CD4-positive, alpha-beta T cell (primary cell): ENCODE measurements around the gene RAI1. TPM values are rescaled to one million over a fixed set of nuclear protein-coding genes. Genes with fewer than 3 reads are reported as not detected.

Source experiments
- ATAC-seq: fragments of 200-7000 bp; cut with Tn5 transposase; one replicate; pipeline ENCODE4 v1.10.0; 2022; ENCODE audit warnings: mild to moderate bottlenecking; ENCODE audit not compliant: poor library complexity
- CTCF ChIA-PET: fragments of 350-600 bp; sonication (Branson Sonifier 250); formaldehyde crosslinking; loops from one replicate; lab custom pipeline; 2021; ENCODE audit warnings: antibody characterized with exemption, inconsistent platforms; lab: Charles Lee
- POLR2A ChIA-PET: fragments of 350-600 bp; sonication (Branson Sonifier 250); formaldehyde crosslinking; loops from one replicate; lab custom pipeline; 2021; ENCODE audit warnings: antibody characterized with exemption, inconsistent platforms; lab: Charles Lee
- DNase-seq, 14 experiments: peaks; one replicate each; pipeline ENCODE4 v3.0.0-alpha.2; 2013 to 2020; ENCODE audit warnings: mixed read lengths in 2 of 14
- H3K27ac ChIP-seq, 2 donors: one replicate each; pipeline versions ENCODE4 v1.5.1 to v1.7.0; 2013; ENCODE audit warnings: low read length in 2 of 2, low read depth in 1 of 2, mild to moderate bottlenecking in 1 of 2
- H3K27me3 ChIP-seq, 2 experiments: 1 replicate in 1 of 2; 2 replicates in 1 of 2; pipeline versions ENCODE4 v1.6.1 to v1.7.0; 2013; ENCODE audit warnings: low read length in 2 of 2, control low read depth in 1 of 2, mild to moderate bottlenecking in 1 of 2, moderate library complexity in 1 of 2; ENCODE audit not compliant: insufficient read depth in 2 of 2, control insufficient read depth in 1 of 2
- H3K36me3 ChIP-seq: one replicate; pipeline ENCODE4 v1.6.1; 2013; ENCODE audit warnings: low read length, control low read depth; ENCODE audit not compliant: insufficient read depth
- H3K4me1 ChIP-seq: one replicate; pipeline ENCODE4 v1.6.1; 2013; ENCODE audit warnings: low read length, control low read depth; ENCODE audit not compliant: insufficient read depth
- H3K4me3 ChIP-seq: one replicate; pipeline ENCODE4 v1.5.1; 2013; ENCODE audit warnings: mild to moderate bottlenecking, low read length, moderate library complexity
- H3K9me3 ChIP-seq, 2 experiments: 1 replicate in 1 of 2; 2 replicates in 1 of 2; pipeline versions ENCODE4 v1.6.1 to v1.7.0; 2013; ENCODE audit warnings: low read length in 2 of 2, mild to moderate bottlenecking in 2 of 2, control low read depth in 1 of 2, moderate library complexity in 1 of 2; ENCODE audit not compliant: control insufficient read depth in 1 of 2, insufficient read depth in 1 of 2
- H3K27ac Mint-ChIP-seq: one replicate; pipeline ENCODE4 v1.8.0; 2020; ENCODE audit warnings: mixed read lengths
- H3K27me3 Mint-ChIP-seq: one replicate; pipeline ENCODE4 v1.8.0; 2021; ENCODE audit warnings: mixed read lengths
- H3K36me3 Mint-ChIP-seq: one replicate; pipeline ENCODE4 v1.8.0; 2021; ENCODE audit warnings: low read depth, mixed read lengths
- H3K4me1 Mint-ChIP-seq: one replicate; pipeline ENCODE4 v1.8.0; 2021; ENCODE audit warnings: low read depth, mixed read lengths
- H3K4me3 Mint-ChIP-seq: one replicate; pipeline ENCODE4 v1.8.0; 2020; ENCODE audit warnings: mild to moderate bottlenecking, mixed read lengths
- H3K9me3 Mint-ChIP-seq: one replicate; pipeline ENCODE4 v1.8.0; 2020; ENCODE audit warnings: mixed read lengths
- CTCF ChIP-seq: fragments of 200-600 bp; IDR thresholded peaks from one replicate; pipeline ENCODE4 v1.8.0; 2022; ENCODE audit warnings: antibody characterized with exemption, mild to moderate bottlenecking
- intact Hi-C, 2 experiments: fragments of 100-400 bp; cut with DNase I in 1 of 2; cut with micrococcal nuclease in 1 of 2; formaldehyde crosslinking; loops; one replicate each; pipeline versions ENCODE4 v1.15.1 to v1.9.0; 2023 to 2025; cut with DNase I, micrococcal nuclease
- total RNA-seq, 174 experiments: library from RNA in 2 of 174; stranded (reverse) in 2 of 174; gene quantifications; one replicate each; pipeline ENCODE4 v1.2.3 and lab custom pipeline; 2021 to 2026

Gene RAI1
- total RNA-seq, 2 experiments from 2014 or later, result 19.3 to 25.2 TPM

- DNase-seq (peak in 4 of 14 experiments; percentile 21 to 43 (median 33)), ATAC-seq (peak; percentile 11)
- Histone ChIP-seq H3K36me3 (peaks cover 20% of the 10 kb centered on the region), H3K9me3 (no peaks in the 10 kb centered on the region), H3K4me1 (peaks cover 32% of the 10 kb centered on the region), H3K4me3 (no peak overlapping the region), H3K27me3 (no peaks in the 10 kb centered on the region), H3K27ac (peak overlapping the region in 1 of 2 donors; percentile 58)
- Mint-ChIP-seq H3K36me3 (no peaks in the 10 kb centered on the region), H3K4me3 (peak overlapping the region; percentile 70), H3K4me1 (peaks cover 25% of the 10 kb centered on the region), H3K9me3 (no peaks in the 10 kb centered on the region), H3K27me3 (no peaks in the 10 kb centered on the region), H3K27ac (peak overlapping the region; percentile 71)
- CTCF ChIA-PET, result no interaction called here
- POLR2A ChIA-PET, result interaction anchor here (1.0 to 1.5 kb wide), 6 partner anchors 8 to 110 kb away, joined by 3 to 5 read pairs (median 4); no protein-coding TSS in a partner anchor
- intact Hi-C loops, result loop anchor here (5.0 kb wide), 3 partner anchors 35 to 110 kb away; partner anchors contain the start of gene RAI1 (in 1 of the 2)
- no peak for TF ChIP-seq CTCF
Measured at GRCh38 chr17:17792037-17792550, 110.8 kb downstream of the RAI1 start.

GRCh38 chr17:17792551-17793377 lies 111.5 kb downstream of the RAI1 start:
- H3K36me3 ChIP-seq, result peaks cover 27% of the 10 kb centered on the region
- TF ChIP-seq CTCF, result no peak
- H3K9me3 ChIP-seq, result no peaks in the 10 kb centered on the region
- no peaks in the 10 kb centered on the region for H3K27me3 ChIP-seq
- intact Hi-C loops, result loop anchor here (5.0 kb wide), 3 partner anchors 35 to 110 kb away; partner anchors contain the start of gene RAI1 (in 1 of the 2)
- Mint-ChIP-seq H3K27ac (peak overlapping the region; percentile 71), H3K4me3 (peak overlapping the region; percentile 75), H3K36me3 (no peaks in the 10 kb centered on the region), H3K27me3 (no peaks in the 10 kb centered on the region), H3K4me1 (peaks cover 25% of the 10 kb centered on the region), H3K9me3 (no peaks in the 10 kb centered on the region)
- peak overlapping the region; percentile 44 to 47 for H3K27ac ChIP-seq
- POLR2A ChIA-PET, result interaction anchor here (0.7 to 1.5 kb wide), 7 partner anchors 9 to 111 kb away, joined by 3 to 5 read pairs (median 4); no protein-coding TSS in a partner anchor
- CTCF ChIA-PET, result no interaction called here
- ATAC-seq (peak; percentile 86), DNase-seq (peak; percentile 26 to 91 (median 56))
- H3K4me3 ChIP-seq, result peak overlapping the region; percentile 22
- peaks cover 32% of the 10 kb centered on the region for H3K4me1 ChIP-seq

GRCh38 chr17:17793378-17794214 lies 112.3 kb downstream of the RAI1 start:
- H3K27ac ChIP-seq, result peak overlapping the region; percentile 44 to 47
- ATAC-seq (no peak), DNase-seq (no peak)
- H3K27me3 Mint-ChIP-seq, result no peaks in the 10 kb centered on the region
- H3K27ac Mint-ChIP-seq, result peak overlapping the region; percentile 73
- H3K4me1 ChIP-seq, result peaks cover 32% of the 10 kb centered on the region
- peak overlapping the region; percentile 66 for H3K4me3 Mint-ChIP-seq
- CTCF ChIA-PET, result no interaction called here
- TF ChIP-seq CTCF, result no peak
- H3K9me3 ChIP-seq, result no peaks in the 10 kb centered on the region
- peaks cover 25% of the 10 kb centered on the region for H3K4me1 Mint-ChIP-seq
- POLR2A ChIA-PET, result interaction anchor here (1.0 to 1.5 kb wide), 4 partner anchors 9 to 112 kb away, joined by 3 to 5 read pairs (median 4); no protein-coding TSS in a partner anchor
- intact Hi-C loops, result loop anchor here (5.0 kb wide), 3 partner anchors 36 to 111 kb away; partner anchors contain the start of gene RAI1 (in 1 of the 2)
- H3K4me3 ChIP-seq, result peak overlapping the region; percentile 22
- no peaks in the 10 kb centered on the region for H3K9me3 Mint-ChIP-seq
- no peaks in the 10 kb centered on the region for H3K36me3 Mint-ChIP-seq
- no peaks in the 10 kb centered on the region for H3K27me3 ChIP-seq
- peaks cover 27% of the 10 kb centered on the region for H3K36me3 ChIP-seq
